Mesodermal cell (in vitro differentiated cells): ENCODE results near the gene ETS2.
"Not testable (repeated sequence)": the region's sequence is repeated elsewhere in the genome, so short reads cannot be mapped to it uniquely, and the experiment has no call there.

Source experiments
- H3K27ac ChIP-seq: 2 replicates; pipeline ENCODE4 v1.7.0; 2013; ENCODE audit warnings: mild to moderate bottlenecking, low read depth, low read length, moderate library complexity; ENCODE audit not compliant: severe bottlenecking
- H3K36me3 ChIP-seq: 2 replicates; pipeline ENCODE4 v1.7.1; 2013; ENCODE audit warnings: mild to moderate bottlenecking, low read length, moderate library complexity; ENCODE audit not compliant: control insufficient read depth, insufficient read depth
- H3K4me1 ChIP-seq: one replicate; pipeline ENCODE4 v1.7.1; 2013; ENCODE audit warnings: mild to moderate bottlenecking, low read length; ENCODE audit not compliant: insufficient read depth, control insufficient read depth, poor library complexity, severe bottlenecking
- H3K4me3 ChIP-seq: 2 replicates; pipeline ENCODE4 v1.7.0; 2013; ENCODE audit warnings: low read length, control low read depth, mild to moderate bottlenecking; ENCODE audit not compliant: insufficient read depth, poor library complexity, severe bottlenecking; ENCODE audit errors: extremely low read depth
- H3K9me3 ChIP-seq: 2 replicates; pipeline ENCODE4 v1.7.1; 2013; ENCODE audit warnings: mild to moderate bottlenecking, low read length, moderate library complexity; ENCODE audit not compliant: control insufficient read depth
- WGBS, 2 experiments: methylation state at CpG; one replicate each; pipeline ENCODE4 v1.1.5; 2013; ENCODE audit warnings: missing lambda C conversion rate in 2 of 2; ENCODE audit not compliant: insufficient coverage in 2 of 2; 5-methylcytosine and 5-hydroxymethylcytosine counted together

The ETS2 gene

DNA sequence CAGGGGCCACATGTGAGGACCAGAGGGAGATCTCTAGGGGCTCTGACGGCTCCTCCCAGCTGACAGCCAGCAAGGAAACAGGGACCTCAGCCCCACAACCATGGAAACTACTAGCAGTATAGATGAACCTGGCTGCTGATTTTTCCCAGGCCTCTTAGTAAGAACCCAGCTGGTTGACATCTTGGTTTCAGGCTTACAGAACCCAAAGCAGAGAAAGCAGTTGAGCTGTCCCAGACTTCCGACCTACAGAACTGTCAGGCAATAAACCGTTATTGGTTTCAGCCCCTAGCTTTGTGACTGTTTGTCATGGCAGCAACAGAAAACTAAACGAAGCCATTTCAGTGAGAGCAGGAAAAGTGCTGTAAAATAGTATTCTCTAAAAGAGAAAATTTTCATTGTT is 36.4 kb downstream of the ETS2 start:
- Histone ChIP-seq H3K9me3 (peaks cover 4% of the 10 kb centered on the region), H3K4me3 (no peak overlapping the region), H3K36me3 (no peaks in the 10 kb centered on the region), H3K27ac (no peak overlapping the region), H3K4me1 (no peaks in the 10 kb centered on the region)
- WGBS, 2 experiments = 92 to 100% methylated on average over 2 to 3 of the region's 4 CpGs

- Histone ChIP-seq H3K27ac (no peak overlapping the region), H3K36me3 (no peaks in the 10 kb centered on the region), H3K9me3 (peaks cover 4% of the 10 kb centered on the region), H3K4me3 (no peak overlapping the region), H3K4me1 (no peaks in the 10 kb centered on the region)
- 90 to 97% methylated on average over 5 of the region's 5 CpGs for WGBS, 2 experiments
These were observed 37.6 kb downstream of the ETS2 start for GRCh38 chr21:38843379-38843778.

DNA sequence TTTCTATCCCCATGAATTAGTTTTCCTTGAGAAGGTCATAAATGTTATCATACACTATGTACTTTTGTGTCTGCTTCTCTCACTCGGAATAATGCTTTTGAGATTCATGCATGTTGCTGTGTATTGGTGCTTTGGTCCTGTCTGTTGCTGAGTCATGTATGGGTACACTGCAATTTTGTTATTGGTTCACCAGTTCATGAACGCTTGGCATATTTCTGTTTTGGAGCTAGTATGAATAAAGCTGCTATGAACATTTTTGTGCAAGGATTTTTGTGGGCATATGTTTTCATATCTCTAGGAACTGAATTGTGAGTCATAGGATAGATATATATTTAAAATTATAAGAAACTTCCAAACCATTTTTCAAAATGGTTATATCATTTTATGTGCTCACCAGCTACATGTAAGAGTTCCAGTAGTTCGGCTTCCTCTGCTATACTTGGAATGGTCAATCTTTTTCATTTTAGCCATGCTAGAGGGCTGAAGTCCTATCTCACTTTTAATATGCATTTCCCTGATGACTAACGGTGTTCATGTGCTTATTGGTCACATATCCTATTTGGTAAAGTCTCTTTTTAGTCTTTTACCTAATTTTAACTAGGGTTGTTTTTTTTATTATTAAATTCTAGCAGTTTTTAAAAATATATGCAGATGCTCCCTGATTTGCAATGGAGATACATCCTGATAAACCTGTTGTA is 38.2 kb downstream of the ETS2 start:
- H3K9me3 ChIP-seq = peaks cover 4% of the 10 kb centered on the region
- no peak overlapping the region for H3K4me3 ChIP-seq
- H3K4me1 ChIP-seq = no peaks in the 10 kb centered on the region
- H3K27ac ChIP-seq = no peak overlapping the region
- WGBS, 2 experiments = 100% methylated on average over 1 to 2 of the region's 4 CpGs
- no peaks in the 10 kb centered on the region for H3K36me3 ChIP-seq

DNA sequence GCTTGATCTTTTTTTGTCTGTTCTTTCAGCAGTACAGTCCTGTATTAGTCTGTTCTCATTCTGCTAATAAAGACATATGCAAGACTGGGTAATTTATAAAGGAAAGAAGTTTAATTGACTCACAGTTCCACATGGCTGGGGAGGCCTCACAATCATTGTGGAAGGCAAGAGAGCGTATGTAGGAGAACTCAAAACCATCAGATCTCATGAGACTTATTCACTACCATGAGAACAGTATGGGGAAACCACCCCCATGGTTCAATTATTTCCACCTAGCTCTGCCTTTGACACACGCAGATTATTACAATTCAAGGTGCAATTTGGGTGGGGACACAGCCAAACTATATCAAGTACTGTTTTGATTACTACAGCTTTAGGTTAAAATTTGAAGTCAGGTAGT is 39.6 kb downstream of the ETS2 start:
- 86 to 100% methylated on average over 1 of the region's 2 CpGs for WGBS, 2 experiments
- not testable (repeated sequence) for H3K4me3 ChIP-seq, H3K4me1 ChIP-seq, H3K9me3 ChIP-seq, H3K27ac ChIP-seq, H3K36me3 ChIP-seq

DNA sequence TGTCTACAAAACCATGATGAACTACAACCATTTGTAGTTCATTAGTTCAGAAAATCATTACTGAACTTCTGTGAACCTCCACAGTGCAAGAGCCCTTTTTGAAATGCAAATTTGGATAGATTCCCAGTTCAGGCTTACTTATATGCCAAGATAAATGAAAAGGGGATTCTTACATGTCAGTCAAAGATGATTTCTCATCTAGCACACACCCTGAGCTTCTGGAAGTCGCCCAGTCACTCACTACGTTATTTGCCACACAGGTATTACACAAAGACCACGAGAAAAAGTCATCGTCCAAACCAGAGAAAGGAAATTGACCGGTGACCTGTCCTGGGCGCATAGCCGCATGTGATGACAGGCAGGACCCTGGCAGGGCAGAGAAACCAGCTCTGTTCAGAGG is 41.8 kb downstream of the ETS2 start:
- no peaks in the 10 kb centered on the region for H3K4me1 ChIP-seq
- WGBS, 2 experiments = 91 to 94% methylated on average over 7 of the region's 7 CpGs
- no peaks in the 10 kb centered on the region for H3K9me3 ChIP-seq
- H3K36me3 ChIP-seq = no peaks in the 10 kb centered on the region
- H3K27ac ChIP-seq = no peak overlapping the region
- H3K4me3 ChIP-seq = no peak overlapping the region

GRCh38 chr21:38848187-38848609 is 42.5 kb downstream of the ETS2 start:
- Histone ChIP-seq H3K27ac (no peak overlapping the region), H3K4me1 (no peaks in the 10 kb centered on the region), H3K9me3 (no peaks in the 10 kb centered on the region), H3K36me3 (no peaks in the 10 kb centered on the region), H3K4me3 (no peak overlapping the region)
- 78 to 80% methylated on average over 4 to 6 of the region's 7 CpGs for WGBS, 2 experiments

DNA sequence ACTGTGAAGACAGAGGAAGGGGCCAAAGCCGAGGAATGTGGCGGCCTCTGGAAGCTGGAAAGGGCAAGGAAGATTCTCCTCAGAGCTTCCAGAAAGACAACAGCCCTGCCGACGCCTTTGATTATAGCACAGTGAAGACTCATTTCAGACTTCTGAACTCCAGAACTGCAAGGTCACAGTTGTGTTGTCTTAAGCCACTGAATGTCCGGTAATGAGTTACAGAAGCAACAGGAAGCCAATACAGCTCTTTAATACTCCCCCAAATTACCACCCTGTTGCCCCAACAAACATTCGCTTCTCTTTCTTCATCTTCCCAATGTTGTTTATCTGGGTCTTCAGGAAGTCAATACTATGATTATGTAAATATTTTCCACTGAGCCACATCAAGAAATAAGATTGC is 44.0 kb downstream of the ETS2 start:
- no peaks in the 10 kb centered on the region for H3K36me3 ChIP-seq
- no peaks in the 10 kb centered on the region for H3K4me1 ChIP-seq
- no peaks in the 10 kb centered on the region for H3K9me3 ChIP-seq
- no peak overlapping the region for H3K4me3 ChIP-seq
- WGBS, 2 experiments = 70 to 75% methylated on average over 4 to 5 of the region's 6 CpGs
- H3K27ac ChIP-seq = no peak overlapping the region

DNA sequence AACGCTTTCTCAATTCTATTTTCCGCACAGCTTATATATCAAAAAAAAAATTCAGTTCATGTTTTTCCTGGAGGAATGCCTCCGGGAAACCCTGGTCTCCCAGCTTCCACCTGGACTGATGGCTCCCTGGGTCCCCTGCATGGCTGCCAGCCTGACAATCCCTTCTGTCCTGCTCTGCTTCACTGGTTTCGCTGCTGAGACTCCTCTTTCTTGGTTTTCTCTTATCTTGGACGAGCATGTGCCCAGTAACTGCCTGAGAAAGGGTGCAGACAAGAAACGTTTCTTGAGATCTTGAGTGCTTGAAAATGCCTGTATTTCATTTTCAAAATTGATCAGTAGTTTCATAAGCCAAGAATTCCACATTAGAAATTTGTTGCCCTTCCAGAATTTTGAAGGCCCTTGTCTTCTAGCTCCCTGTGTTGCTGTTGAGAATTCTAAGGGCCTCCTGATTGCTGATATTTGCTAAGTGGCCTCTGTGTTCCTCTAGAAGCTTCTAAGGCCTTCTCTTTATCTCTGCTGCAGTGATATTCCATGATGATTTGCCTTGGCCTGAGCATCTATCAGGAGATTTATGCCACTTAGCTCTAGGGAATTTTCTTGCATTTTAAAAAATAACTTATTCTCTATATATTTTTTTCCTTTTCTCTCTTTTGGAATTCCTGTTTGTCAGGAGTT is 44.7 kb downstream of the ETS2 start:
- H3K27ac ChIP-seq = no peak overlapping the region
- 92 to 94% methylated on average over 5 to 6 of the region's 6 CpGs for WGBS, 2 experiments

DNA sequence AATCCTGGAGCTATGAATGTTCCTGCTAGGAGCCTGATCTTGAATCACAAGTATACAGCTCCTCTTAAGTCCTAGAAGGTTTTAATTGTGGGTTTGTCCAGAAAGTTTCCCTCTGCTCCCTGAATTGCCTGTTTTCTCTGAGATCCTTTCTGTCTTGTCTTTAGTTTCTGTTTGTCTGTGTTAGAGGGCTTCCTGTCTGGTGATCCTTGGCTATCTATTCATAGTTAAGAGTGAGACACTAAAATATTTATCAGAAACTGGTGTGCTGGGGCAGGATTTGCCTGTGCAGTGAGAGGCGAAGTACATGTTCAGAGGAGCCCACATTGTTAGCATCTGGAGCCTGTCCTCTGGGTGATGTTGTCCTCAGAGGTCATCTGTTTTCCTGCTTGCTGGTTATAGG is 45.4 kb downstream of the ETS2 start:
- no peaks in the 10 kb centered on the region for H3K4me1 ChIP-seq
- no peaks in the 10 kb centered on the region for H3K9me3 ChIP-seq
- no peak overlapping the region for H3K27ac ChIP-seq
- H3K4me3 ChIP-seq = no peak overlapping the region
- WGBS, 2 experiments = 88% methylated on average over 1 of the region's 1 CpG; no CpG with 5 or more reads in 1 of the 2 experiments
- no peaks in the 10 kb centered on the region for H3K36me3 ChIP-seq

More for the DNA sequence above, 44.7 kb downstream of the ETS2 start:
- Histone ChIP-seq H3K36me3 (no peaks in the 10 kb centered on the region), H3K4me3 (no peak overlapping the region), H3K4me1 (no peaks in the 10 kb centered on the region), H3K9me3 (no peaks in the 10 kb centered on the region)

- H3K4me1 ChIP-seq = no peaks in the 10 kb centered on the region
- WGBS, 2 experiments = 83 to 100% methylated on average over 2 to 3 of the region's 3 CpGs
These were observed 46.5 kb downstream of the ETS2 start for GRCh38 chr21:38852278-38852677.

GRCh38 chr21:38852708-38853107 is 47.0 kb downstream of the ETS2 start:
- H3K27ac ChIP-seq = no peak overlapping the region
- 88% methylated on average over 2 of the region's 3 CpGs for WGBS, 2 experiments
- no peaks in the 10 kb centered on the region for H3K9me3 ChIP-seq
- no peaks in the 10 kb centered on the region for H3K4me1 ChIP-seq
- H3K4me3 ChIP-seq = no peak overlapping the region
- H3K36me3 ChIP-seq = no peaks in the 10 kb centered on the region

More at GRCh38 chr21:38852278-38852677, 46.5 kb downstream of the ETS2 start:
- Histone ChIP-seq H3K36me3 (no peaks in the 10 kb centered on the region), H3K4me3 (no peak overlapping the region), H3K27ac (no peak overlapping the region), H3K9me3 (no peaks in the 10 kb centered on the region)
